NT2/D1 (cell line): Measurements from ENCODE around the gene OR2F1.

ENCODE experiments used
- DNase-seq: peaks from one replicate; pipeline ENCODE4 v3.0.0-alpha.2; 2011; ENCODE audit warnings: low read depth, low spot score
- H3K27me3 ChIP-seq: 2 replicates; pipeline ENCODE4 v1.6.0; 2011; ENCODE audit warnings: mild to moderate bottlenecking; ENCODE audit not compliant: insufficient read length, insufficient read depth
- H3K36me3 ChIP-seq: 2 replicates; pipeline ENCODE4 v1.6.1; 2011; ENCODE audit warnings: mild to moderate bottlenecking, low read length, mixed read lengths; ENCODE audit not compliant: insufficient read depth, insufficient read length
- H3K4me1 ChIP-seq: 2 replicates; pipeline ENCODE4 v1.5.1; 2011; ENCODE audit not compliant: insufficient read depth, insufficient read length
- H3K4me3 ChIP-seq: 2 replicates; pipeline ENCODE4 v1.5.1; 2011; ENCODE audit warnings: low read depth; ENCODE audit not compliant: insufficient read length
- H3K9ac ChIP-seq: 2 replicates; pipeline ENCODE4 v1.6.0; 2011; ENCODE audit warnings: low read depth; ENCODE audit not compliant: insufficient read length
- H3K9me3 ChIP-seq: 2 replicates; pipeline ENCODE4 v1.5.1; 2011; ENCODE audit warnings: mild to moderate bottlenecking, low read length; ENCODE audit not compliant: insufficient read depth
- SUZ12 ChIP-seq: IDR thresholded peaks from 2 replicates; pipeline ENCODE4 v1.6.1; 2011; ENCODE audit not compliant: insufficient read length, insufficient read depth; ENCODE audit errors: extremely low read depth
- YY1 ChIP-seq: IDR thresholded peaks from 2 replicates; pipeline ENCODE4 v1.6.1; 2011; ENCODE audit not compliant: insufficient read length, insufficient read depth
- ZNF274 ChIP-seq: IDR thresholded peaks from 2 replicates; pipeline ENCODE4 v1.6.1; 2011; ENCODE audit warnings: mild to moderate bottlenecking, low read depth, low read length

OR2F1 gene

GRCh38 chr7:143913945-143914615 lies 40.6 kb upstream of the OR2F1 start:
- Histone ChIP-seq H3K4me3 (no peak overlapping the region), H3K27me3 (no peaks in the 10 kb centered on the region), H3K9me3 (no peaks in the 10 kb centered on the region), H3K4me1 (no peaks in the 10 kb centered on the region), H3K36me3 (no peaks in the 10 kb centered on the region), H3K9ac (no peak overlapping the region)
- no peak for TF ChIP-seq YY1
- DNase-seq: no peak

- Histone ChIP-seq H3K4me1 (no peaks in the 10 kb centered on the region), H3K27me3 (no peaks in the 10 kb centered on the region), H3K9me3 (no peaks in the 10 kb centered on the region), H3K9ac (no peak overlapping the region), H3K36me3 (no peaks in the 10 kb centered on the region), H3K4me3 (no peak overlapping the region)
- no peak for DNase-seq
- TF ChIP-seq SUZ12: no peak
- TF ChIP-seq YY1: no peak
- TF ChIP-seq ZNF274: no peak
Observed at GRCh38 chr7:143914938-143915652, 39.5 kb upstream of the OR2F1 start.

GRCh38 chr7:143924851-143925250 lies 29.8 kb upstream of the OR2F1 start:
- DNase-seq: no peak
- no peak for TF ChIP-seq YY1
- H3K36me3 ChIP-seq: no peaks in the 10 kb centered on the region

GRCh38 chr7:143929224-143929920 lies 25.3 kb upstream of the OR2F1 start:
- Histone ChIP-seq H3K9me3 (no peaks in the 10 kb centered on the region), H3K4me1 (no peaks in the 10 kb centered on the region), H3K9ac (no peak overlapping the region), H3K4me3 (no peak overlapping the region), H3K27me3 (no peaks in the 10 kb centered on the region), H3K36me3 (no peaks in the 10 kb centered on the region)
- DNase-seq: no peak
- no peak for TF ChIP-seq SUZ12
- no peak for TF ChIP-seq YY1
- TF ChIP-seq ZNF274: no peak

More at GRCh38 chr7:143924851-143925250, 29.8 kb upstream of the OR2F1 start:
- Histone ChIP-seq H3K4me3 (no peak overlapping the region), H3K9ac (no peak overlapping the region), H3K4me1 (no peaks in the 10 kb centered on the region), H3K27me3 (no peaks in the 10 kb centered on the region), H3K9me3 (no peaks in the 10 kb centered on the region)

GRCh38 chr7:143931739-143932138 lies 22.9 kb upstream of the OR2F1 start:
- Histone ChIP-seq H3K9ac (no peak overlapping the region), H3K4me3 (no peak overlapping the region), H3K4me1 (no peaks in the 10 kb centered on the region), H3K27me3 (no peaks in the 10 kb centered on the region), H3K9me3 (no peaks in the 10 kb centered on the region), H3K36me3 (no peaks in the 10 kb centered on the region)
- DNase-seq: no peak
- TF ChIP-seq ZNF274: no peak
- TF ChIP-seq SUZ12: no peak
- TF ChIP-seq YY1: no peak

GRCh38 chr7:143934526-143935325 lies 19.9 kb upstream of the OR2F1 start, which contains the start of gene OR2F2:
Gene OR2F2, plus strand, starts transcription at chr7:143935233. Its CDS starts 0 bp downstream, at chr7:143935233.
- no peak within 1 kb of the TSS for H3K9ac ChIP-seq

More at GRCh38 chr7:143934526-143935325, 19.9 kb upstream of the OR2F1 start, which contains the start of gene OR2F2:
- no peak for DNase-seq
- no peaks in the 10 kb centered on the region for H3K27me3 ChIP-seq
- no peak within 1 kb of the TSS for H3K4me3 ChIP-seq
- TF ChIP-seq SUZ12 (no peak), YY1 (no peak), ZNF274 (no peak)
- H3K4me1 ChIP-seq: no peaks in the 10 kb centered on the region
- H3K9me3 ChIP-seq: no peaks in the 10 kb centered on the region
- no peaks in the 10 kb centered on the region for H3K36me3 ChIP-seq
